HS-27A (cell line): Measurements from ENCODE around the gene IVNS1ABP.
"Not testable (repeated sequence)": the region's sequence is repeated elsewhere in the genome, so short reads cannot be mapped to it uniquely, and the experiment has no call there.

Experiments used
- DNase-seq: peaks from one replicate; pipeline ENCODE4 v3.0.0-alpha.2; 2012; ENCODE audit warnings: low read depth, missing footprints

IVNS1ABP gene

GRCh38 chr1:185292237-185292636, 24.8 kb downstream of the IVNS1ABP start:
- DNase-seq, result no peak

DNA sequence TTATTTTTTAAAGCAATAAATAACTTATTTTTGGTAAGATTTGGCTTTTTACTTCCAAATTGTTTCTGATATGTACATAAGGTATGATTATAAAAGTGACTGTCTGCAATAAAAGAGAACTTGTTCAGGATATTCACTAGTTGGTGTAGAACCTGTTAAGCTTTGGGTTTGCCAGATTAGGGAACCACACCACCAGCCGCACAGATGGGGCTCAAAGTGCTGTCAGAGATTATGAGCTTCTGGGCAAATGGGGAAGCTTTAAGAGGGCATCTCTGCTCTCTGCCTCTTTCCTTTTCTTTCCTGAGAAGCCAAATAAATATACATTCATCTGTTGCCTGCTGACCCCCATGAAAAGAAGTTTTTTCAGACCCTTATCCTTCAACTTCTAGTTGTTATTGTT, 25.4 kb downstream of the IVNS1ABP start:
- DNase-seq, result no peak

DNA sequence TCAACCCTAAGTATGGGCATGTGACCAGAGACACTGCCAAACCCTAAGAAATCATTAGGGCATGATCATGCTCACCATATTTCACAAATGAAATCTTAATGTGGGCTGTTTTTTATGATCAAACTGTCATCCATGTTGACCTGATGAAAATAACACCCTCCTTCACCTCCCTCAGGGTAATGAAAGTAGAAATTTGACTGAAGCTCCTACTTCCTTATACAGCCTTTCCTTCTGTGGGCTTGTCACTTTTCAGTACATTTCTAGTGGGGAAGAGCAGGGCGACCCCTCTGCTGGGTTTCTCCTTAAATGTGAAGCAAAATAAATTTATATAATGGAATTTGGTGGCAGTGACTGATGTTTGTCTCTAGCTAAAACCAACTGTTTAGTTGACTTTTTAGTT, 25.9 kb downstream of the IVNS1ABP start:
- DNase-seq, result no peak

GRCh38 chr1:185289880-185290279, 27.2 kb downstream of the IVNS1ABP start:
- no peak for DNase-seq

GRCh38 chr1:185288435-185288834, 28.6 kb downstream of the IVNS1ABP start:
- DNase-seq, result no peak

DNA sequence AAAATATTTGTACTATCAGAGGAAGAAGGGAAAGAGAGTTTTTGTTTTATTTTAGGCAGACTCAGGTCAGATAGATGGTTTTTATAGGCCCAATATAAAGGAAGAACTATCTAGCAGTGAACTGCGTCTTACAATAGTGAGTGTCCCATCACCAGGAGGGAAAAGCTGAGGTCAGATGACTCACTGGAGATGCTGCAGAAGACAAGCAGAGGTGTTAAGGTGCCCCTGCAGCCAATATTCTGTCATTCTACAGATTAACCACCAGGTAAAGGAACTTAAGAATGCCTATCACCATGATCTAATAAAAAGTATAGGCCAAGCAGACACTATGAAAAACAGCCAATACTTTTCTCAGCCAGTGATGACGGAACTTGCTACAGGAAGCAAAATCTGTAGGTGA, 29.6 kb downstream of the IVNS1ABP start:
- DNase-seq, result no peak

- no peak for DNase-seq
Measured at GRCh38 chr1:185284533-185285276, 32.3 kb downstream of the IVNS1ABP start.

DNA sequence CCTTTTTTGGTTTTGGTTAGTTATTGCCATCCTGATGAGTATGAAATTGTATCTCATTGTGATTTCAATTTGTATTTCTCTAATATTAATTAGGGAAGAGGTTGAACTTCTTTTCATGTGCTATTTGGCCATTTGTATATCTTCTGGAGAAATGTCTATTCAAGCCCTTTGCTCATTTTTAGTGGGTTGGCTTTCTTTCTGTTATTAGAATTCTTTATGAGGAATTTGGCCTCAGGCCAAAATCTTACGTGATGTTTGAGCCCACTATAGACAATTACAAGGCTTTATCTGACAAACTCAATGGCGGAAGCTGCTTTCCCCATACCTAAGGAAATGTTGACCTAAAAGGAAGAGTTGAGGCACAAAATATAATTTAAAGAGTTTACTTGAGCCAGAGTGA, 32.9 kb downstream of the IVNS1ABP start:
- no peak for DNase-seq

DNA sequence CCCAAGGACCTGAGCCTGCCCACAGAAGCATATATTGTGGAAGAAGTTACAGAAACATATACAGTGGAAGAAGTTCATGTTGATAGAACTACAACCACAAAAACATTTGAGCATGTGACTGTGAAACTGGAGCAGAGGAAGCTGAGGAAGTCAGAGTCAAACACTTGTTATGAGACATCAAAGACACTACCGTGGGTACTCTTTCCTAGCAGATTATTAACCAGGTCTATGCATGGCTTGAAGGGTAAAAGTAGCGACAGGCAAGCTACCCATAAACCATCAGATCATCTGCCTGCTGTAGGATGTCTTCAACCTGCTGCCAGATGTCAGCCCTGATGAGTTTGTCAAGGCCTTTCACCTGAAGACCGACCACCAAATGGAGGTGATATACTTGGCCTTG, 35.8 kb downstream of the IVNS1ABP start:
- no peak for DNase-seq

GRCh38 chr1:185280589-185280988, 36.5 kb downstream of the IVNS1ABP start:
- DNase-seq, result no peak

GRCh38 chr1:185279571-185279970, 37.5 kb downstream of the IVNS1ABP start:
- no peak for DNase-seq

- DNase-seq, result no peak
Measured at GRCh38 chr1:185271921-185272320, 45.1 kb downstream of the IVNS1ABP start.

- no peak for DNase-seq
Measured at GRCh38 chr1:185268352-185268751, 48.7 kb downstream of the IVNS1ABP start.

DNA sequence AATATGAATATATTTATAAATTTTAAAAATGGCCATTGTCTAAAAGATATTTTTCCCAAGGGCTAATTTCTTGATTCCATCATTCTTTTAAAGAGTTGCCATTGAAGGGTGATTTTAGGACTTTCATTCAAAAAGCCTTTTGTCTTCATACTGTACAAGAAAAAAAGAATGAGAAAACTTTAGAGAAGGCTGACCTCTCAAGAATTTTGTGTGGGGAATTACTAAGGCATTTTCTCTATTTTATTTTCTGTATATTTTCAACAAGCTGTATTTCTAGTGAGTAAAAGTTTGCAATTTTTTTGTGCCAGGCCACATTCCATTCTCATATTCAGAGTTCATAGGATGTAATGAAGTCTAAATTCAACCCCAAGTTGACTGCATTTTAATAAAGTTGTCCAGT, 49.3 kb downstream of the IVNS1ABP start:
- DNase-seq, result no peak

DNA sequence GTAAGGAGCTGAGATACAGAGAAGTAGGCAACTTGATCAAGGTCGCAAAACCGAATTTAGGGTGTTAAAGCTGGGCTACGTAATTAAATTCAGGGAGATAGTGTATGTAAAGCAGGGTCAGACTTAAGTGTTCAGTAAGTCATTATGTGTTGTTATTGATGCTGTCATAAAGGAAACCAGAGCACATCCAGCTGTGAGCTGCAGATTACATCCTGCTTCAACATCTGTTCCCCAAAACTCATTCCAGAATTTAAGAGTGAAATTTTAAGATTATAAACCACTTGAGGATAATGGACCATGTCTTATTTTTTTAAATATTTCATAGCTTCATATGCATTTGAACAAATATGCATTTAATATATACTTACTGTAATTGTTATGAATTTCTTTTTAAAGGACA, 49.7 kb downstream of the IVNS1ABP start:
- DNase-seq, result no peak

GRCh38 chr1:185265314-185265713, 51.7 kb downstream of the IVNS1ABP start:
- no peak for DNase-seq

- no peak for DNase-seq
Measured at GRCh38 chr1:185263780-185264179, 53.3 kb downstream of the IVNS1ABP start.

GRCh38 chr1:185263292-185263691, 53.8 kb downstream of the IVNS1ABP start:
- DNase-seq, result no peak

- DNase-seq, result no peak
Measured at GRCh38 chr1:185262151-185262550, 54.9 kb downstream of the IVNS1ABP start.

- no peak for DNase-seq
Measured at GRCh38 chr1:185260611-185261010, 56.4 kb downstream of the IVNS1ABP start.

DNA sequence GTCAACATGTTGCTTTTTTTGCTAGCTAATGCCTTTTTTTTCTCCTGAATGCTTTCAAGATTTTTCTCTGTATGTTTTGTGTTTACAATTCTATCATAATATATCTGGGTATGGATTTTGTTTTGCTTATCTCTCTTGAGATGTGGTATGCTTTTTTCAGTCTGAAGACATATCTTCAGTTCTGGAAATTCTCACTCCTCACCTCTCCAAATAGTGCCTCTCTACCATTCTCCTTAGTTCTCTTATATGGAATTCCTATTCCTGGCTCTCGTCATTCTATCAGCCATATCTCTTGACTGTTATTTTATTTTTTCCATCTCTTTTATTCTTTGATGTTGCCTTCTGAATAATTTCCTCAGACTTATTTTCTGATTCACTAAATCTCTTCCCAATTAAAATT, 58.4 kb downstream of the IVNS1ABP start:
- no peak for DNase-seq

DNA sequence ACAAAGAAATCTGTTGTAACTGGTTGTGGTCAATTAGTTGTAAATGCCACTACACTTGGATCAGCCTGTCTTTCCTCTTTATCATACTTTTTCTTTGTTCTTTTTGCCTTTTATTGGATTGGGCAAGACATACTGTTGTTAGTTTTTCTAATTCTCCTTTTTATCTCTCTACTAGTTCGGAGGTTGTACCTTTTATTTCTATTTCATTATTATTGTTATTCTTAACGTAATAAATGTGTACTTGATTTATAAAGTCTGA, 59.2 kb downstream of the IVNS1ABP start:
- no peak for DNase-seq

GRCh38 chr1:185257116-185257949, 59.7 kb downstream of the IVNS1ABP start:
- DNase-seq, result not testable (repeated sequence)

GRCh38 chr1:185255595-185255994, 61.4 kb downstream of the IVNS1ABP start:
- DNase-seq, result not testable (repeated sequence)
